Suppressor macrophage treated with lipopolysaccharide for 1 hour (primary cell): ENCODE data around the gene ASPSCR1.

ENCODE experiments used
- DNase-seq, 3 donors: peaks; one replicate each; pipeline ENCODE4 v3.0.0-alpha.2; 2020 to 2022

The ASPSCR1 gene, protein sequence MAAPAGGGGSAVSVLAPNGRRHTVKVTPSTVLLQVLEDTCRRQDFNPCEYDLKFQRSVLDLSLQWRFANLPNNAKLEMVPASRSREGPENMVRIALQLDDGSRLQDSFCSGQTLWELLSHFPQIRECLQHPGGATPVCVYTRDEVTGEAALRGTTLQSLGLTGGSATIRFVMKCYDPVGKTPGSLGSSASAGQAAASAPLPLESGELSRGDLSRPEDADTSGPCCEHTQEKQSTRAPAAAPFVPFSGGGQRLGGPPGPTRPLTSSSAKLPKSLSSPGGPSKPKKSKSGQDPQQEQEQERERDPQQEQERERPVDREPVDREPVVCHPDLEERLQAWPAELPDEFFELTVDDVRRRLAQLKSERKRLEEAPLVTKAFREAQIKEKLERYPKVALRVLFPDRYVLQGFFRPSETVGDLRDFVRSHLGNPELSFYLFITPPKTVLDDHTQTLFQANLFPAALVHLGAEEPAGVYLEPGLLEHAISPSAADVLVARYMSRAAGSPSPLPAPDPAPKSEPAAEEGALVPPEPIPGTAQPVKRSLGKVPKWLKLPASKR

DNA sequence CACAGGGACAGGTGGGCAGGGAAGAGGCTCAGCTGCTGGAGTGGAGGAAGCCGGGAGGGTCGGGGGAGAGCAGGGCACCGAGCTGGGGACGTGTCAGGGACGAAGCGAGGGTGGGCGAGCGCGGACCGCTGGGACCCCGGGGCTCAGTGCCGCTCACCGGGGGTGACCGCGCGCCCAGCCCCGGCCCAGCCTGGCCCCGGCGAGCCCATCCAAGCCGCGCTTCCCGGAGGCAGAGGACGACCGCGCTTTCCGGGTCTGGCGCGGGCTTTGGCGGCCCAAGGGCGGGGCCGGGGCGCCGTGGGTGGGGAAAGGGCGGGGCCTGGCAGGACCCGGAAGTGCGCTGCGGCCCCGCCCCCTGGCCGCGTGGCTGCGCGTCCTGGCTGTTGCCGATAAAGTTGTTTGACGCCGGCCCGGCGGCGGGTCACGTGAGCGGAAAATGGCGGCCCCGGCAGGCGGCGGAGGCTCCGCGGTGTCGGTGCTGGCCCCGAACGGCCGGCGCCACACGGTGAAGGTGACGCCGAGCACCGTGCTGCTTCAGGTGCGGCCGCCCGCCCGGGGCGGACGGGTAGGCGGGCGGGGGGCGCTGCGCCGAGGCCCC is at the start of gene ASPSCR1:
Gene ASPSCR1 (plus strand): TSS at position 419 of the 598 bp plus-strand sequence. CDS start 18 bp downstream, at position 437.
- peak; percentile 95 to 99 (median 98) for DNase-seq

DNA sequence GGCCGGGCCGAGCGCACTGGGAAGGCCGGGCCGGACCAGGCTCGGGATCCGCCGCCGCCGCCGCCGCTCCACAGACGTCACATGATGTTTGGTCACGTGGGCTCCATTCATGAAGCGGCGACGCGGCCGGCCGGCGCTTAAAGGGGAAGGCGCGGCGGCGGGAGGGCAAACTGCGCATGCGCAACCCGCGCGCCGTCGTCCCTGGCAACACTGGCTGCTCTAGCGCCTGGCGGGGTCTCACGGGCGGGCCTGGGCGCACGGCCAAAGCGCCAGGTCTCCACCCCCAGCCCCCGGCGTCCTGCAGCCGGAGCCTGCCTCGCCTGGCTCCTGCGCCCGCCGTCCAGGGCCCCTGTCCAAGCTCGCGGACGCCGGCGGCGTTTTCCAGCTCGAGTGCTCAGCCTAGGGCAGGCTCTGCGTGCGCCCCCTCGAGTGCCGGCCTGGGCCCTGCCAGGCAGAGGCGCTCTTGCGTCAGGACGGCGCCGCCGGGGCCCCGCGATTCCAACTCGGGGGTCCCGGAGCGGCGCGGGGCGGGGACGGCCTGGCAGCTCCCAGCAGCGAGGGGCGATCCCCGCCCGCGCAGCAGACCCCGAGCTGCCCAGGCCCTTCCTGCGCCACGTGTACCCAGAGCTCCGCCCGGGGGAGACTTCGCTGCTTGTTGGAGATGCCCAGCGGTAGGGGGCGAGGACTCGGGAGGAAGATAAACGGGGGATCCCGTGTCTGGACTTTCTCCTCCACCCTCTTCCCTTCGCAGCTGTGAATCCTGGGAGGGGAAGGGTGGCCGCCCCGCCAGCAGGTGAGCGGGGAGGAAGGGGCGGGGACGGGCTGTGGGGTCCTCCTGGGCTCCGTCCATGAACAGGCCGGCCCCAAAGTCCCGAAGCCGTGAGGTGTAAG is 49.5 kb upstream of the ASPSCR1 start, which contains the start of gene MAFG:
Gene MAFG (minus strand): TSS at position 83 of the 891 bp plus-strand sequence. CDS start 4,550 bp downstream, outside the sequence.
- DNase-seq: peak; percentile 97 to 98 (median 98)

DNA sequence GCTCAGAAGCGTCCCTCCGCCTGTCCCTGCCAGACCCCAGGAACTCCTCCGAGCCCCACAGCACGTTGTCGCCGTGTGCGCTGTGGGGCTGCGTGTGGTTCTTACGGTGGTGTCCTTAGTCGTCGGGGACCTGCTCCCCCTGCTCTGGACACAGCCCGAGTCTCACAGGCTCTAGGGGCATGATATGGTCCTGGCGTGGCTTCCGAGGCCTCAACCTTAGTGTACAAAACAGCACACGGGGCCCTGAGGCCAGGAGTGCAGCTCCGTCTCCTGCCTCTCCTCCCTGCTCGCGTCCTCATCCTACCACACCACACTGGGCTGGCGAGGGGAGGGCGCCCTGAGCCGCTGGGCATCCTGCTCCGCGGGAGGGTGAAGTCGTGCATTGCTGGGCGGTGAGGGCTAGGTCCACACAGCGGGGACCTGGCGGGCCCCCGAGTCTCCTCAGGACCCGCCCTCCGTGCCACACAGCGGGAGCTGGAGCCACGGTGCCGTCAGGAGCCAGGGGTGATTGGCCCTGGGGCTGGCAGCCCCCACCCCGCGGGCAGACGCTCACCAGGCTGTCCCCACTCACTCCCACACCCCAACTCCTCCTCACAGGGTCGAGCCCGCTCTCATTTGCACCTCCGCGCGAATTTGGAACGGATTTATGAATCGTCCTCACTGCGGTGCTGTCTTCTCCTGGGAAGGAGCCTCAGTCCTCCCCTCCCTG is 48.7 kb upstream of the ASPSCR1 start:
- DNase-seq: no peak

DNA sequence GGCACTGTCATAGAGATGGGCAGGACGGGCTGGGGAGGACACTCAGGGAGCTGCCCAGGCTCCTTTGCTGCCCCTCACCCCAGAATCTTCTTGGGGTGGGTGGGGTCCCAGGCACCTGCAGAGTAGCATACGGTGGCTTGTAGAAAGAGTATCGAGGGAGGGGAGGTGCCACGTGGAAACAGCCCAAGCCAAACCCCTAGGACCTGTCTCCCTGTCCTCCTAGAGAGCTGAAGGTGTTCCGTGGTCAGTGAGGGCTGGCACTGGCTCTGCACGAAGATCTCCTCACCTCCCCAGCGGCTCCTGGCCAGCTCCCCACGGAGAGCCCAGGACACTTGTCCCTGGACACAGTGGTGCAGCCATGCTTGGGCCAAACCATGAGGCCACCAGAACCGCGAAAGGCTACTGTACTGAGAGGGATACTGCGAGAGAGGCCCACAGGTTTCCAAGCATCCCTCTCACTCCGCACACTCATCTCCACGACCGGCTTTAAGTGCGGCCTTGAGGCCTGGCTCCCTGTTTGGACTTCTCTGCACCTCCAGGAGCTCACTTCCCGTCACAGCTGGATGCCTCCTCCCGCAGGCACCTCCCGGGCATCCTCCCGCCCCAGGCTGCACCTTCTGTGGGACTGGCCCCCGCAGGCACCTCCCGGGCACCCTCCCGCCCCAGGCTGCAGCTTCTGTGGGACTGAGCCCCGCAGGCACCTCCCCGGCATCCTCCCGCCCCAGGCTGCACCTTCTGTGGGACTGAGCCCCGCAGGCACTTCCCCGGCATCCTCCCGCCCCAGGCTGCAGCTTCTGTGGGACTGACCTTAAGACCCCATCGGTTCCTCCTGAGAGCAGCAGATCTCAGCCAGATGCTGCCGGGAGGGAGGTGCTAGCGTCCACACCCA is 47.9 kb upstream of the ASPSCR1 start:
- no peak for DNase-seq

DNA sequence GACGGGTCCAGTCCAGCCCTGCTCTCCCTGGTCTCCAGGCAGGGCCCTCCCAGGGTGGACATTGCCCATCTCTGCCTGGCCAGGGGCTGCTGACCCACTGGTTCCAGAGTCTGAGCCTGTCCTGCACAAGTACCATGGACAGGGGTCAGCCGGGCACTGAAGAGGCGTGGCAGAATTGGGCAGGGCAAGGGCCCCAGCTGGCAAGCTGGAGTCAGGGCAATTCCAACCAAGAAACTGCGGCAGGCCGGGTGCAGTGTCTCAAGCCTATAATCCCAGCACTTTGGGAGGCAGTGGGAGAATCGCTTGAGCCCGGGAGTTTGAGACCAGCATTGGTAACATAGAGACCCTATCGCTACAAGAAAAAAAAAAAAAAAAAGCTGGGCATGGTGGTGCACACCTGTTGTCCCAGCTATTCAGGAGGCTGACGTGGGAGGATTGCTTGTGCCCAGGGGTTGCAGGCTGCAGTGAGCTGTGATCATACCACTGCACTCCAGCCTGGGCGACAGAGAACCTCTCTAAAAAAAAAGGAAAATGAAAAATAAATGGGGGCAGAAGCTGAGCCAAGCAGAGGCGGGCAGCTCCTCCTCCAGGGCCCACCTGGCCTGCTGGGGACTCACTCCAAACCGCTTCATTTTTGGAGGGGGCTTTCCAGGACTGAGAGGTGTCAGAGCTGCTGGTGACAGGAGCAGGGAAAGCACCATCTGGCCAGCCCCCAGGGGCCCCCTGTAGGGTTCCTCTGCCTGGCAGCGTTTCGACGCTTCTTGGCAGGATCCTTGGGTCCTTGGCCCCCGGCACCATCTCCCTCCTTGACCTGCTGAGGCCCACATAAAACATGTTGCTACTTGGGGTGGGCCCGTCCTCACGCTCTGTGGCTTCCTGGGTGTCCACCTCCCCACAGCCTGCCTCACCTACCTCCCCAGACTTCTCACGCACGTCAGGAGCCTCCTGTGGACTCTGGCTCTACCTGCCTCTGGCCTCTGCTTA is 47.0 kb upstream of the ASPSCR1 start:
- no peak for DNase-seq

DNA sequence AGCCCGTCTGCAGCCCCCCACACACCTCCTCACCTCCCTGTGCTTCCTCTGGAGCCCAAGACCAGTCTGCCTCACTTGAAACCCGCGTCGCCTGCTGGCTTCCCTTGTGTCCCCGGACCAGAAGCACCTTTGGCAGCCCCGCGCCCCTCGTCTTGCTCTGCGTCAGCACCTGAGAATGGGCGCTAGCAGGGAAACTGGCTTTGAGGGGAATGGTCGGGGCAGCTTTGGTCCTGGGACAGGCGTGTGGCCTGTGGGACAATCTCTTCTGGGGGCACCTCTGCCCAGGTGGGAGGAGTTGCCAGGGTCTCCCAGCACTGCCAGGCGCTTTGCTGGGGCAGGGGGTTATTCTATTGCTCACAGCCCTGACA is 46.3 kb upstream of the ASPSCR1 start:
- no peak for DNase-seq

DNA sequence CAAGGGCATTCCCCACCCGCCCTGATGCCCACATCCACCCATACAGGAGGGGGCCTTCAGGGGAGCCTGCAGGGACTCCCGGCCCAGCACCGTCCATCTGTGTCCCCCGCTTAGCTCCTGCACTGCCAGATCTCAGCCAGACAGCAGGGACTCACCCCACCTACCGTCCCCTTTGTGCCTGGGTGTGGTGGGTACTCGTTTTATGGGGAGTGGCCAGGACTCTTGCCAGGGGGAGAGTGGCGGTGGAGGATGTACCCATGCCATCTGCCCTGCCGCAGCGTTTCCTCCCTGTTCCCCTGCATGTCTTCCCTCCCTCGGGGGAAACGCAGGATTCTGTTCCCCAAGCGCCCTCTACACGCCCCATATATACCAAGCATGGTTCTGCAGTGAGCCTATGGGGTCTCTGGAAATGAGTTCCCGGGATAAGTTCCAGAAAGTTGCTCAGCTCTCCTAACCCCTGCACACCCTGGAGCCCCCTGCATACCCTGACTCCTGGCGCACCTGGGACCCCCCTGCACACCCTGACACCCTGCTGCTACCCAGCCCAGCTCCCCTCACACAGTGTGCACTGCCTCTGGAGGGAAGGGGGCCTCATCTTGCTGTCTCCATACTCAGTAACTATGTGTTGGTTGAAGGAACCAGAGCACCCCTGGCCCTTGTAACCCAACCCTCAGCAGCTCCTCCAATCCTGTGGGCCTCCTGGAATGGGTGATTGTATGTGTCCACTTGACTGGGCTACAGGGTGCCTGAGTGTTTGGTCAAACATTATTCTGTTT is 45.7 kb upstream of the ASPSCR1 start:
- no peak for DNase-seq

DNA sequence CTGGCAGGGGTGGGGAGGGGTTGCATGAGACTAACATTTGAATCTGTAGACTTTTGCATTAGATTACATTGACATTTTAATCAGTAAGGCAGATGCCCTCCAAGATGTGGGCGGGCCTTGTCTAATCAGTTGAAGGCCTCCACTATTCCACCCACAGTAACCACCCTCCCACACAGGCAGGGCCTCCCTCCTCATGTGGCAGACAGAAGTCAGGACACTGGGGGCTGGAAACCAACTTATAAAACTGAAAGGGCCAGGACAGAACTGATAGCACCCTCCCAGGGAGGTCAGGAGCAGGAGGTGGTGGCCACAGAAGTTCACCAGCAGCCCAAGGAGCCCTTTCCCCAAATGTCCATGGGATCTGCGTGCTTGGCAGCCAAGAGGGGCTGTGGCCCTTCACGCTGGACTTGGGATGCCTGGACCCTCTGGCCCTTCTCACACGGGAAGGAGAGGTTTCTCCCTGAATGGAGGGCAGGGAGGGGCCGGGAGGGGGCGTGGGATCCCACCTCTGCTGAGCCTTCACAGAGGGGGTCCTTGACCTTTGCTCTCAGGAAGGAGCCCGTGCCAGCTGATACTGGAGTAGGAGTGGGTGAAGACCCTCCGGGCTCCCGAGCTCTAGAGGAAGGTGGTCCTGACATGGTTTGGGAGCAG is 45.0 kb upstream of the ASPSCR1 start:
- no peak for DNase-seq

DNA sequence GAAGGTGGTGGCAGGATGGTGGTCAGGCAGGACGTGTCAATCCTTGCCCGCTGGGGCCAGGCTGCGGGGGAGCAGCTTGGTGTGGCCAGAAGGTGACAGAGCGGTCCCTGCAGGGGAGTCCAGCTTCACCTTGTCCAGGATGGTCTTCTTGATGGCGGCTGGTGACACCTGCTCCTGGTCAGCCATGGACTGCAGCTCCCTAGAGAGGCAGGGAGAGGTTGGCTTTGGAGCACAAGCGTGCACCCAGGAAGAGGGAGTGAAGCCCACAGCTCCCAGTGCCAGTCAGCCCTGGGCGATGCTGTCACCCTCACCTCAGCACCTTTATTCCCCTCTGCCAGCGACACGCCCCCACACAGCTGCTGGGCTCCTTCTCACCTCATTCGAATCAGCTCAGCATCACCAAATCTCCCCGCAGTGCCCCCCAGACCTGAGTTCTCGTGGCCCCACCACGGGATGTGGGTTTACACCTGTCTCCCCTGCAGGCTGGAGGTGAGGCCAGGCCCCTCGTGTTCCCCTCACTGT is 44.2 kb upstream of the ASPSCR1 start:
- DNase-seq: no peak

DNA sequence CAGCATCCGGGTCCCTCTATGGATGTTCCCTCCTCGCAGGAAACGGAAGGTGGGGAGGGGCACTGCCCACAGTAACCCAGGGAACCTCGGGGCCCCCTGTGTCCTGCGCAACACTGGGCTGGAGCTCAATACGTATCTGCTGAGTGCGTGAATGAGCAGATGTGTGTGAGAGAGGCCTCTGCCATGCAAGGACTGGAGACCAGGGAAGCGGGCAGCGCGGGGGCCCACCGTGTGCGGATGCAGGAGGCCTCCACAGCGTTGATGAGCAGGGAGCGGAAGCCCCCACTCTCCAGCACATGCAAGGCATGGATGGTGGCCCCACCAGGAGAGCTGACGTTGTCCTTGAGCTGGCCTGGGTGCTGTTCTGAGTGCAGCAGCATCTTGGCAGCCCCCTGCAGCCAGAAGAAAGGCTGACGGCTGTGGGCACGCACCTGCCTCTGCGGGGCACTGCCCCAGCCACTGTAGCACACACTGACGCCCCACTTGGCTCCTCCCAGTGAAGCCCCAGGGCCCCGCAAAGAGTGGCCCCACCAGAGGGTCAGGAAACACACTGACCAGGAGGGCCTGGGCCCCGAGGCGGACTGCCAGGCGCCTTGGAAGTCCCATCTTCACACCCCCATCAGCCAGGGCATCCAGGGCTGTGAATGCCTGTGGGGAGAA is 43.2 kb upstream of the ASPSCR1 start:
- no peak for DNase-seq

DNA sequence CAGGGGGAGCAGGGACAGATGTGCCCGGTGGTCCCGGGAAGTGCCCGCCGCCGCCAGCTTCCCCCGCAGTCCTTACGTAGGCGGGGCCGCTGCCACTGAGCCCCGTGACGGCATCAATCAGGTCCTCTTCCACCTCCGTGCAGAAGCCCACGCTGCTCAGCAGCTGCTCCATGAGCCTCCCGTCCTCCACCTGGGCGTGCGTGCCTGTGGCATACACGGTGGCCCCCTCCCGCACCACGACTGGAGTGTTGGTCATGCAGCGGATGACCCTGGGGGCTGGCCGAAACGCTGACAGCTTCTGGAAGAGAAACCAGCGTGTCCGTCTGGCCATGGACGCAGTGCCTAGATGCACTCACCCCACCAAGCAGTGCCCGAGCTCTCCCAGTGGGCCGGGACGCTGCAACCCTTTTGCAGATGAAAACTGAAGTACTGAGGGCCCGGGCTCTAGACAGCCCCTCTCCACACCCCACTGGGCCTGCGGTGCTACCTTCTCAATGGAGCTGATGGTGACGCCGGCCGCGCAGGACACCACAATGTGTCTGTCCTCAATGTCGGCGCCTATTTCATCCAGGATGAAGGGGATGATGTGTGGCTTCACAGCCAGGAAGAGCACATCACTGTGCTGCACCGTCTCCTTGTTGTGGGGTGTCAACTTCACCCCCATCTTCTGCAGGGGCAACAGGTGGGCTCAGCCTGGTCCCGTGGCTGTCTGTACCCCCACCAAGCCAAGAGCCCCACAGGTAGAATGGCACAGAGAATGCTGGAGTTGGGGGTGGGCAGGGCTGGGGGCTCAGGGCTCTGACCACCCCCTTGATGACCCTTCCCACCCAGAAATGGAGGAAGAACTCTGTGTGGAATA is 42.4 kb upstream of the ASPSCR1 start:
- no peak for DNase-seq

DNA sequence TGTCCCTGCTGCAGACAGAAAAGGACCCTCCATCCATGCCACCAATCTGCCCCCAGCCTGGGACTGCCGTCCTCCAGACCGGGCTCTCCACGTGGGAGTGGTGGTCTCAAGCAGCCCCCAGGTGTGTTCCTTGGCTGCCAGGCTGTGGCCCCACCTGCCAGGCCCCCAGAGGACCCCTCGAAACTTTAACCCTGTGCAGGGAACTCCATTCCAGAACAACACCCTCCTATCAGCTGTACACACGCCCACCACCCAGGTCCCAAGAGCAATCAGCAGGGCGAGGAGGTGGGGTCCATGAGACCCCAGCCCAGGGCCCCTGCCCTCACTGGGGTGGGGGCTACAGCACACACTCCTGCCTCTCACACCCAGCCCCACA is 41.7 kb upstream of the ASPSCR1 start:
- DNase-seq: no peak

DNA sequence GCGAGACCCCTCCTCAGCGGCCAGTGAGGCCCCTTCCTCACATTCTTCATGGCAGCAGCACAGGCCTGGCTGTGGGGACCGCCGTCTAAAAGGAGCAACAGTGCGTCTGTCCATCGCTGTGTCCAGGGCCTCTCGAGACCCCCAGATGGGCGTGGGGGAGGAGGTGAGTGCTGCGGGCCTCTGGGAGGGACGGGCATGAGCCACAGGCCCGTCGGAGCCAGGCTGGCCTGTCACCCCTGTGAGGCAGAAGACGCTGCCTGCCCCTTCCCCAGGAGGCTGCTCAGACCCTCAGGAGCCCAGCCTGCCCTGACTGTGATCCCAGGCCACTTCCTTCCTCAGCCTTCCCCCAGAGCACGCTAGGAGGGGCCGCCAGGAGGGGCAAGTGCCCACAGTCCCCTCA is 38.2 kb upstream of the ASPSCR1 start:
- DNase-seq: no peak

DNA sequence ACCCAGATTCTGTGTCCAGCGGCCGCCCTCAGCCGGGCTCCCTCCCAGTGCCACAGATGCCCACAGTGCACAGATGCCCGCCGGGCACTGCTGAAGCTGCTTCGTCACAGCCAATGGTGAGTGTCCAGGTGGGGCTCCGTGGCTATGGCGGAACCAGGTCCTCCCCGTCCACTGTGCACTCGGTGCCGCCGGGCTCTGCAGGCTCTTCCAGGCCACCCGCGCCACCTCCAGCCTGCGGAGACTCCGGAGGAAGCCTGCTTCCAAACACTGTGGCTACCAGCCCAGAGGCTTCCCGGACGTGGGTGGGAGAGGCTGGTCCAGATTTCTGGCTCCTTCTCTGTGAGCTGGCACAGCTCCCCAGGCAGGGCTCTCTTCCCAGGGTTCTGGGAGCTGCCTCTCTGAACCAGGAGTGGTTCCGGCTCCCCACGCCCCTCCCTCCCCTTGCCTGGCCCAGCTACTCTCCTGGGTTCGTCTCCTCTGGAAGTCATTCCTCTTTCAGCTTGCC is 37.5 kb upstream of the ASPSCR1 start:
- DNase-seq: no peak

DNA sequence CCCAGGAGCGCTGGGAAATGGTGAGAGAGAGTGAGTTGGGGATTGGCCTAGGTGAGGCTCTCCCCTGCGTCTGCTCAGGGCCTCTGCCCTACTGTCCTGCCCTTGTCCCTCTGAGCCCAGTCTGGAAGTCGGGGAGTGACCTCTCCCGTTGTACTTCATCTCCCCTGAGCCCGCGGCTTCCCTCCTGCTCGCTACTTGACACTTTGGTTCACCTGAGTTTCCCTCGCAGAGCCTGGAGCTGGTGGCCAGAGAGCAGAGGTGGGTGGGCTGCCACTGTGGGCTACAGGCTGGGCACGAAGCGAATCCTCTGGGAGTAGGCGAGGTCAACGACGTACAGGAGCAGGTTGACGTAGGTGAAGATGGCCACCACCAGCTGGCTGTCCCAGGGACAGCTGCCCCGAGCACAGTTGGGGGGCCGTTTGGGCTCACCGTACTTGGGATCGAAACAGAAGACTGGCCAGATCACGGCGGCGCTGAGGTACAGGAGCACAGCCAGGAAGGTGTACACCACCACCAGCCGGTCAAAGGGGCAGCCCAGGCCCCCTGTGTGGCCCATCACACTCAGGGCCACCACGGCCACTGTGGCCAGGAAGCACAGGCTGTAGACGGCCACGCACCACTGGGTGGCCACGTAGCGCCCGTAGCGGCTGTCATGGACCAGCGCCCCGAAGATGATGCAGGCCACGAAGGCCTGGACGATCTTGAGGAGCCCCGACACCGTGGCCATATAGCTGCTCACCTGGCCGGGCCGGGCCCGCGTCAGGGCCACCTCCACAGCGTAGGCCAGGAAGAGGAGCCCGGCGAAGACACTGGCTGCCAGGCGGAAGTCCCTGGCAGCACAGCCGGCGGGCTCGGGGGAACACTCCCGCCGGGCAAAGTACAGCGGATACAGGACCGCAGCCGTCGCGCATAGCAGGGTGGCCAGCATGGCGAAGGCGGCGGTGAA is 36.6 kb upstream of the ASPSCR1 start:
- no peak for DNase-seq
